GM18870 (cell line): ENCODE measurements around the gene FCMR.

Experiments used
- ATAC-seq: cut with Tn5 transposase; IDR thresholded peaks from one replicate; pipeline ENCODE4 v1.9.1; 2021; ENCODE audit warnings: moderate library complexity; ENCODE audit not compliant: unreplicated experiment

FCMR gene

DNA sequence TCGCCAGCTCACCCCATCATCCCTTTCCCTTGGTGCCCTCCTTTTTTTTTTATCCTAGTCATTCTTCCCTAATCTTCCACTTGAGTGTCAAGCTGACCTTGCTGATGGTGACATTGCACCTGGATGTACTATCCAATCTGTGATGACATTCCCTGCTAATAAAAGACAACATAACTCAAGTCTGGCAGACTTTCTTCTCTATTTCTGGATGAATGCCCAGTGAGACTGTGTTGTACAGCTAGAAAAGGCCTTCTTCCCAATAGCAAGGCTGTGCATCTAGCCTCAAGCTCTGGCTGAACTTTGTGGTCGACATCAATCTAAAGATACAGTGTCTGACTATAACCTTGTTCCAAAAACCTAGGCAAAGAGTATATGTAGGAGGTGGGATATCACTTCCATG is 18.1 kb downstream of the FCMR start:
- no peak for ATAC-seq

DNA sequence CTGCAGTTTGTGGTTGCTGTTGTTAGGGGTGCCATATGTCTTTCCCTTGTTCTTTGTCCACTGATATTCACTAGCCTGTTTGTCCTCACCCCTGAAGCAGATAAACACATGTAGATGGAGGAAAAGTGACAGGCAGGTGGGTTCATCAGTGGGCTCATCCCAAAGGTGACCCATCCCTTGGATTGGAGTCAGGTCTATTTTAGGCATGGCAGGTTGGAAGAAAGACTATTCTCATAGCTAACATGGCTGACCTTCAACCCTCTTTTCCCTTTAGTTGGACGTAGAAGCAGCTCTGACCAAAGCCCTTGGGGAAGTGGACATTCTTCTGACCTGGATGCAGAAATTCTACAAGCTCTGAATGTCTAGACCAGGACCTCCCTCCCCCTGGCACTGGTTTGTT is 19.0 kb downstream of the FCMR start:
- no peak for ATAC-seq

DNA sequence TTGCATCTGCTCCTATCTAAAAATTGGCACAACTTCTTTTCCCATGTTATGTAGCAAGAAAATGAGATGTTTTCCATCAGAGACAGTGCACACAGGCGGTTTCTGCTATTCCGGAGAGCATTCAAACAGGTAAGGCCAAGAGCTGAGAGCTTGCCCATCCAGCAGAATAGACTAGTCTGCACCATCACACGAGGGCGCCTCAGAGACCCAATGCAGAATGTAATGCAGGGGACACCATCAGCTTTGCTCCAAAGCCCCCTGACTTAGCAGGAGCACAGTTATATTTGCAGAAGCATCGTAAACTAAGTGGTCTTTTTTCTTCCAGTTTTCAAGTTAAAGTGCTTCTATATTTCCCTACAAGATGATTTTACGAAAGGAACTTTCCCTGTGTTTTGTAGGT is 19.8 kb downstream of the FCMR start:
- no peak for ATAC-seq

- ATAC-seq = no peak
Observed at GRCh38 chr1:206900149-206900548, 21.6 kb downstream of the FCMR start.

DNA sequence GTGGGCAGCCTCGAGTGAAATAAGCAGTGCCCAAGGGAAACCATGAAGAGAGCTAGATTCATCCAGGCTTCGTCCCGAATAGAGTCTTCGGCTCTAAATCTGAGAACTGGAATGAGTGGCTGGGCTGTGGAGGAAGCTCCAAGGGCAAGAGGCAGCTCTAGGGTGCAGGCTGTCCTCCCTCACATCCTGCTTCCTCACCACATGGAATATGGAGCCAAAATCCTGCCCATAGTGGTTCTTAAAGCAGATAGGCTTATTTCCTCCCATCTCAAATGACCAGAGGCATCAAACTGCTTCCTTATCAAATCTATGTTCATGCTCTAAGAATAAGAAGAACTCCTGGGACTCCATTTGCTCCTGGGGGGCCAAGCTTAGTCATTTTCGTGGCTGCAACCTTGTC is 22.0 kb downstream of the FCMR start:
- ATAC-seq = no peak

- ATAC-seq = no peak
Observed at GRCh38 chr1:206898915-206899431, 22.8 kb downstream of the FCMR start.

GRCh38 chr1:206898089-206898914 is 23.4 kb downstream of the FCMR start:
- ATAC-seq = no peak

GRCh38 chr1:206897175-206897574 is 24.6 kb downstream of the FCMR start, which contains the start of gene IL24:
Gene IL24, plus strand, starts transcription at chr1:206897443. Its CDS starts 390 bp downstream, at chr1:206897833.
- ATAC-seq = no peak

GRCh38 chr1:206896261-206896660 is 25.5 kb downstream of the FCMR start:
- ATAC-seq = no peak

DNA sequence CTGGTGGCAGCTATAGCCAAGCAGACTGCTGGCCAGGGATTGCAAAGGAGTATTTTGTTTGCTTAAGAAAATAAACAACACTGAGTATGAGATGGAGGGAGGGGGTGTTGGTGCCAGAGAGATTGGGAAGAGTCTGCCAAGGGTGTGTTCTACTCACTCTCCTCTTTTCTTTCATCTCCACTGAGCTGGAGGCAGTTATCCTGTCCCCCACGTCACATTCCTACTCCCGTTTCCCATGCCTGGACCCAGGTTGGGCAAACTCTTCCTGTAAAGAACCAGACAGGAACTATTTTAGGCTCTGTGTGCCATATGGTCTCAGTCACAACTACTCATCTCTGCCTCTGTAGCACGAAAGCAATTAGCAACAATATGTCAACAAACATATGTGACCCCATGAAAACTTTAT is 25.9 kb downstream of the FCMR start:
- no peak for ATAC-seq

GRCh38 chr1:206895325-206895724 is 26.4 kb downstream of the FCMR start:
- no peak for ATAC-seq

- no peak for ATAC-seq
Observed at GRCh38 chr1:206893380-206893779, 28.4 kb downstream of the FCMR start.

DNA sequence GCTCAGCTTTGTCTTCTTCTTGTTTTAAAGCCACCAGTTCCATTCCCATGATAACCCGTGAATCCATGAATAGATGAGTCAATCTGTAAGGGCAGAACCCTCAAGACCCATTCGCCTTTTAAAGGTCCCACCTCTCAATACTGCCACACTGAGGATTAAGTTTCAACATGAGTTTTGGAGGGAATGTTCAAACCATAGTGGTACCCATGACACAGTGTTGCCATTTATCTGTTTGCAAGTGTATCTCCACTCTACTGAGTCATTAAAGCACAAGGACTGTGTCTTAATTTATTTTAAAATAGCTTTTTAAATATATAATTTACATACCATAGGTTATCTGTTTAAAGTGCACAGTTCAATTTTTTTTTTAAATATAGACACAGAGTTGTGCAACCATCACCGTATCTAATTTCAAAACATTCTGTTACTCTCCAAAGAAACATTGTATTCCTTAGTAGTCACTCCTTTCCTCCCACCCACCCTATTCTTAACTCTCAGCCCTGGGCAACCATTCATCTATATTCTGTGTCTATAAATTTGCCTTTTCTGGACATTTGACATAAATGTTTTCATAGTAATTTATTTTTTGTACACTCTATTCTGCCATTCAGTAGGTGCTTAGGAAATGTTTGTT is 29.3 kb downstream of the FCMR start:
- no peak for ATAC-seq

GRCh38 chr1:206891412-206891811 is 30.3 kb downstream of the FCMR start:
- no peak for ATAC-seq

DNA sequence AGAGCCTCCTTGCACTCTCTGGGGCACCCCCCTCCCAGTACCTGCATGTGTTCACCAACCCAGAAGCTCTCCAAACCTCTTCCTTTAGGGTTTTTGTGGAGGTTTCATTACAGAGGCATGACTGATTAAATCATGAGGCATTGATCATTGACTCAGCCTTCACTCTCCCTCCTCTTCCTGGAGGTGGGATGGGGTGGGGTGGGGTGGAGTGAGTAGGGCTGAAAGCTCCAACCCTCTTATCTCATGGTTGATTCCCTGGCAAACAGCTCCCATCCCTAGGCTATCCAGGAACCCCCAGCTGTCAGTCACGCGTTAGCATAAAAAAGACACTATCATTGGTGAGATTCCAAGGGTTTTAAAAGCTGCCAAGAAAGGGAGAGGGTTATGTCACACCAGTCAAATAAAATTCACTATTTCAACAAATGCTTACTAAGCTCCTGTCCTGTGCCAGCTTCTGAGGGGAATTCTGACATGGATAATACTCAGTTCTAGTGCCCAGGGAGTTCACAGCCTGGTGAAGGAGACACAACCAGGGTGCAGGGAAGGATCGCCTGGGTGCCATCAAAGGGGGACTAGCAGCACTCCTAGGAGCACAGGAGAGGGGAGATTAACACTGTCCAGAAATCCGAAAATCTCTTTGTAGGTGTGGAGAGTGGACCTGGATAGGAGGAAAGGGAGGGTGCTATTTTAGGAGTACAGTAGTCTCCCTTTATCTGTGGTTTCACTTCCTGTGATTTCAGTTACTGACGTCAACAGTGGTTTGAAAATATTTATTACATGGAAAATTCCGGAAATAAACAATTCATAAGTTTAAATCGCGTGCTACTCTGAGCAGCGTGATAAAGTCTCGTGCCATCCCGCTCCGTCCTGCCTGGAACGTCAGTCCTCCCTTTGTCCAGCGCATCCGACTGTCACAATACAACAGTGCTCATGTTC is 31.3 kb downstream of the FCMR start:
- no peak for ATAC-seq

- no peak for ATAC-seq
Observed at GRCh38 chr1:206887701-206888100, 34.0 kb downstream of the FCMR start.

GRCh38 chr1:206886831-206887230 is 34.9 kb downstream of the FCMR start:
- ATAC-seq = no peak

GRCh38 chr1:206885341-206886060 is 36.2 kb downstream of the FCMR start:
- no peak for ATAC-seq

GRCh38 chr1:206883876-206884275 is 37.9 kb downstream of the FCMR start:
- no peak for ATAC-seq

- no peak for ATAC-seq
Observed at GRCh38 chr1:206883160-206883559, 38.6 kb downstream of the FCMR start.
